SU-DHL-6 (cell line): Measurements from ENCODE around the gene LTBP1.

Experiments
- EZH2phosphoT487 ChIP-seq: fragments of 200-600 bp; sonication (generic), shearing (Covaris generic); conservative IDR thresholded peaks from 2 replicates; pipeline ENCODE4 v1.6.1; 2018; ENCODE audit warnings: mild to moderate bottlenecking, antibody characterized with exemption, low read length, moderate library complexity, mixed read lengths
- TF ChIP-seq, protein P1 (sequence below): fragments of 200-600 bp; sonication (generic); IDR thresholded peaks from one replicate; pipeline ENCODE4 v1.5.1; 2017; ENCODE audit warnings: antibody characterized with exemption, mild to moderate bottlenecking, low read length, moderate library complexity; ENCODE audit not compliant: insufficient read depth, poor library complexity, severe bottlenecking

DNA sequence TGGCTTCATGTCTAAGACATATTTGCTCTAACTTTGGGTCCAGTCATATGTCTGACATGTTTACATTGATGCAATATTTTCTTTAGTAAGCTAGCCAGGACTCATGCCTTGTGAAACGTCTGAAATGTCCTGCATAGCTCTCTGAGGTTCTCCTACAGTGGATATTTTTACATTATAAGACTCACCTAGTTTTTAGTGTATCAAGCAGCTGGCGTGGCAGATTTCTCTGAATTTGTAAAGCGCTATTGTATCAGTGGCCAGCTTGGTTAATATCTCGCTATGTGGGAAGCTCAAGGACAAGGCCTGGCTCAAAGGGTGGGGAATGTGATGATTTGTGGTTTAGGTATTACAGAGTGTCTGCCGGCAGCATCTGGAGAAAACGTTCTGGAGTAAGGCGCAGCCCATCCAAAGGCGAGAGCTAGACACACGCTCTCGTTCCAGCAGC lies 164.3 kb downstream of the LTBP1 start:
- TF ChIP-seq, protein P1, sequence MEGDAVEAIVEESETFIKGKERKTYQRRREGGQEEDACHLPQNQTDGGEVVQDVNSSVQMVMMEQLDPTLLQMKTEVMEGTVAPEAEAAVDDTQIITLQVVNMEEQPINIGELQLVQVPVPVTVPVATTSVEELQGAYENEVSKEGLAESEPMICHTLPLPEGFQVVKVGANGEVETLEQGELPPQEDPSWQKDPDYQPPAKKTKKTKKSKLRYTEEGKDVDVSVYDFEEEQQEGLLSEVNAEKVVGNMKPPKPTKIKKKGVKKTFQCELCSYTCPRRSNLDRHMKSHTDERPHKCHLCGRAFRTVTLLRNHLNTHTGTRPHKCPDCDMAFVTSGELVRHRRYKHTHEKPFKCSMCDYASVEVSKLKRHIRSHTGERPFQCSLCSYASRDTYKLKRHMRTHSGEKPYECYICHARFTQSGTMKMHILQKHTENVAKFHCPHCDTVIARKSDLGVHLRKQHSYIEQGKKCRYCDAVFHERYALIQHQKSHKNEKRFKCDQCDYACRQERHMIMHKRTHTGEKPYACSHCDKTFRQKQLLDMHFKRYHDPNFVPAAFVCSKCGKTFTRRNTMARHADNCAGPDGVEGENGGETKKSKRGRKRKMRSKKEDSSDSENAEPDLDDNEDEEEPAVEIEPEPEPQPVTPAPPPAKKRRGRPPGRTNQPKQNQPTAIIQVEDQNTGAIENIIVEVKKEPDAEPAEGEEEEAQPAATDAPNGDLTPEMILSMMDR = no peak
- no peak for TF ChIP-seq EZH2phosphoT487
